Right forelimb (tissue), 1 donor: ENCODE data around the gene SNX17.
A peak's percentile ranks its signal among the peaks of the same experiment; 100 is the strongest.
"Not testable (repeated sequence)": the region's sequence is repeated elsewhere in the genome, so short reads cannot be mapped to it uniquely, and the experiment has no call there.

ENCODE experiments used
- DNase-seq: peaks from one replicate; pipeline ENCODE4 v3.0.0-alpha.2; 2018

Gene SNX17, protein sequence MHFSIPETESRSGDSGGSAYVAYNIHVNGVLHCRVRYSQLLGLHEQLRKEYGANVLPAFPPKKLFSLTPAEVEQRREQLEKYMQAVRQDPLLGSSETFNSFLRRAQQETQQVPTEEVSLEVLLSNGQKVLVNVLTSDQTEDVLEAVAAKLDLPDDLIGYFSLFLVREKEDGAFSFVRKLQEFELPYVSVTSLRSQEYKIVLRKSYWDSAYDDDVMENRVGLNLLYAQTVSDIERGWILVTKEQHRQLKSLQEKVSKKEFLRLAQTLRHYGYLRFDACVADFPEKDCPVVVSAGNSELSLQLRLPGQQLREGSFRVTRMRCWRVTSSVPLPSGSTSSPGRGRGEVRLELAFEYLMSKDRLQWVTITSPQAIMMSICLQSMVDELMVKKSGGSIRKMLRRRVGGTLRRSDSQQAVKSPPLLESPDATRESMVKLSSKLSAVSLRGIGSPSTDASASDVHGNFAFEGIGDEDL

DNA sequence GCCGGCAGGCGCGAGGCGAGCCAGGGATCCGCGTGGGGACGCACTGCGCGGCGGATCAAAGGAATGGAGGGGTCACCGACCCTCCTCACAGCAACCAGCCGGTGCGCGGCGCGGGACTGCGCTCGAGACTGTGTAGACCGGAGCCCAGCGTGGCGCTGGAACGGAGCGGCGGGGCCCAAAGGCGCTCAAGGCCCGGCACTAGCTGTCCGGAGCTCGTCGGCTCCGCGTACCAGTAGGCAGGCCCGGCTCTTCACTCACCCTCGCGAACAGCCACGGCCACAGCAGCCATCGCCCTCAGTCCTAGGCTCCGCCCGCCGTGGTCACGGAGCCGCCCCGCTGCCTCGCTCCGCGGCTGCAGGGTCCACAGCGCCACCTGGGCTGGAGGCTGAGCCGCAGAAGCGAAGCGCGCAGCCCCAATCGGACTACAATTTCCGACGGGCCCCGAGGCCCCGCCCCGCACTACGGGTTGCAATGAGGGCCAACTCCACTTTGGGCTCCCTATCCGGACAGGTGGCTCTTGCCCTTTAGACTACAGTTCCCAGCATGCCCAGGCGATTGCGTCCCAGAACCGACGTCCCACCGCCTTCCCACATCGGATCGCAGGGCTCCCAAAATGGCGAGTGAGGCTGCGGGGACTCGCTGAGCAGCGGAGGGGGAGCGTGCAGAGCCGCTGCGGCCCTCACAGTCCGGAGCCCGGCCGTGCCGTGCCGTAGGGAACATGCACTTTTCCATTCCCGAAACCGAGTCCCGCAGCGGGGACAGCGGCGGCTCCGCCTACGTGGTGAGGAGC is at the start of gene SNX17, which contains the start of gene EIF2B4:
SNX17 (plus strand) TSS at position 591 of the 790 bp plus-strand sequence; CDS start at position 719, 128 bp downstream.
EIF2B4 (minus strand) TSS at position 313 of the 790 bp plus-strand sequence; CDS start at position 289, 24 bp downstream.
- DNase-seq = peak; percentile 100

DNA sequence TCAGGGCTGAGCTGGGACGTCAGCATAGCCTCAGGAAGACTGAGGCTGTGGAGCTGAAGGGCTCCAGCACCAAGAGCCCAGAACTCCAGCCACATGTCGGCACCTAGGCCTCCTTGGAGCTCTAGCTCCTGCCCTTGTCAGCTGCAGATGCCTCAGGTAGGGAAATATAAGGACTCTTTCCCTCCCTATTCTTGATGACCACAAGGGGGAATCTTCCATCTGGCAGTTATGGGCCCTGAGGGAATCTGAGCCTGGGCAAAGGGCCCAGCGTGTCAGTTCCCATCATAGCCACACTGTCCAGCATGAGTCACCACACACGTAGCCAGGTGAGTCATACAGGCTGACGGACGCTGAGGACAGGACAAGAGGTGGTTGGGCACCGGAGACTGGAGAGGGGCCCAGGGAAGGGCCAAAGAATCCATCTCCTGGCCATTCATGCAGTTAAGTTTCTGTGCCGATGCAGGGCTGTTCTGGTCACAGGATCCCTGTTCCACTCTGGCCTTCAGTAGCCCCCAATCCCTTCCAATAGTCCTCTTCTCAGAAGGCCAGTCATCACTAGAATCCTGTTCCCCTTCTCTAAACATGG is 49.4 kb upstream of the SNX17 start:
- no peak for DNase-seq

DNA sequence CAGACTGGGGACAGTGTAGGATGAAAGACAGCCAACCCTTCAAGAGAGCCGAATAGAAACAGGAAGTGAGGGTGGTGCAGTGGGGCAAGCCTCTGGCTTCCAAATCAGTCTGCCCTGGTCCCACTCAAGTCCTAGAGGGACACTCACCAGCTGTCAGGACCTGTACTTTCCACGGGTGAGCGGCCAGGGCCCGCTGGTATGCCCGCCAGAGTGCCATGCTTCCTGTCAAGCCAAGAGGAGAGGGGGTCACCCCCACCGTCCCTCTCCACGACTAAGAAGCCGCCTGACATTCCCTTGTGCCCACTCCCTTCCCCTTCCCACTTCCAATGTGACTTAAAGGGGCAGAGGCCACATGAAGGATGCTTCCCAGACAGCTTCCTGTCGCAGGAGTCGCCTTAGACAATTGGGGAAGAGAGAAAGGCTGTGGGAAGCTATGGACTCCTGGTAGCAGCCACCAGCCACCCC is 48.1 kb upstream of the SNX17 start:
- no peak for DNase-seq

DNA sequence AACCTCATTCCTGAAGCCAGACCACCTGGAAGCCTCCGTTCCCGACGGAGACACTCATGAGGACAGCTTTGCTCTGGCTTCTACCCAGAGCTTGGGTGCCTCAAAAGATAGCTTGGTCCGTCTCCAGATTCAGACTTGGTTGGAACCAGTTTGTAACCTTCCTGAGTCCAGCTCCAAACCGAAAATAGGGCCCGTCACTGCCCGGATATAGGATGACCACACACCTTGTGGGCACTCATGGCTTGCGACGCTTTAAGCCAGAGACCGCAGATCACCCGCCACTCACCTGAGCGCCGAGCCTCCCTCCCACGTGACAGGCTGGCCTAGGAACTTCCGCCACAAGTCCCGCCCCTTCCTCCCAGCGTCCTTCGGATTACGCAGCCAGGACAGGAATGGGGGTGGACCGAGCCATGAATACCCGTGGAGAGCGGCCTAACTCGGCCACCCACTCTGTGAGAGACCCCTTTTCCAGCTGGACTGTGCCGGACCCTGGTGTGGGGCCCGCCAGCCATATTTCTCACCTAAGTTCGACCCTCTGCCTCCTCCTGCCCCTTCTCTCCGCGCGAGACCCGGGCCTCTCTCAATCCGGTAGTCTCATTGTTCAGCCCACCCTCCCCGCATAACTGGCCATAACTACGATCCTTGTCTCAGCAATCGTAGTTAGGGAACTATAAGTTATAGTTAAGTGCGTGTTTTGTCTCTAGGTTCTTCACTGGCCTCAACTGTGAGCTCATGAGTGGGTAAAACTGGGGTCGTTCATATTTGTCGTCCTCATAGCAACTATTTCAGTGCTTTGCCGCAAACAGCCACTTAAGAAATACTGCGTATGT is 47.4 kb upstream of the SNX17 start, which contains the start of gene MPV17:
MPV17 (minus strand) TSS at position 332 of the 830 bp plus-strand sequence. CDS start 580 bp downstream, outside the sequence.
- peak; percentile 94 for DNase-seq

DNA sequence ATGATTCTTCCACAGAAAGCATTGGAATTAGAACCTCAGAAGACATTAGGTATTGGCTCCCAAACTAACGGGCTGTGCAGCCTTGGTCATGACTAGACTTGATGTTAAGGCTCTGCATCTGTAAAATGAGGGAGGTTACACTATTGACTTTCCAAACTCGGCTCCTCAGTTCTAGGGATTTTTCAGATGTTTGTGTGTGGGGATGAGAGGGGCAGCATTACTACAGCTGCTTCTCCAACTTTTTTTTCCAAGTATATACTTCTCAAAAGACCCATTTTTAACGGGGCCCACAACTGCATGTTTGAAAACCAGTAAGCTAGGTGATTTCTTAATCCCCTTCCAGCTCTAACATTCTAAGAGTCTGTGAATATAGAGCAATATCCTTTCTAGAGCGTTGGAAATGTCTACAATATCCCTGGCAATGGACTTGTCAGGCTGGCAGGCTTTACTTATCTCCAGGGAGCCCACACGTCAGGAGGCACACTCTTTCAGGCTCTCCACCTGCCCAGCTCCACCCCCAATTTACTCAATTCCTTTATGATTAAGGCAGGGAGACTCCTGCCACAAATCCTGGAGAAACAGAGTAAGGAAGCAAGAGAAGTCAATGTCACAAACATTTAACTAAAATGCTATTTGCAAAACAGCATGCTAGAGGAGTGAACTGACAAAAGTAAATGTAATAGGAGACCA is 46.7 kb upstream of the SNX17 start:
- DNase-seq = peak; percentile 52

DNA sequence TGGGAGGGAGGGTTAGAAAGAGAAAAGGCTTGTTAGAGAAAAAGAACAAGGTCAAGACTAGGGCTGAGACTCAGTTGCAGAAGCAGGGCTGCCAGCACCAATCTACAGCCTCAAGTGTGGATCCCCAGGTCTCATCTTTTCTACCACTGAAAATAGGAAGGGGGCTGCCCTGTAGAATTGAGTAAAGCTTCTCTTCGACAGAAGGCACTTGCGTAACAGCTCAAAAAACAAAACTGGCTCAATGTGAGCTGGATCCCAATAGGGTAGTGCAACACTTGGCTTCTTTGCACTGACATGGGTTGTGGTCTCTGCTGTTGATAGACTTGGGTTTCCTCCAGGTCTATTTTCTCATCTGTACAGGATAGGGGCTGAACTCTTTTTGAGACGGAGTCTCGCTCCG is 45.7 kb upstream of the SNX17 start:
- no peak for DNase-seq

DNA sequence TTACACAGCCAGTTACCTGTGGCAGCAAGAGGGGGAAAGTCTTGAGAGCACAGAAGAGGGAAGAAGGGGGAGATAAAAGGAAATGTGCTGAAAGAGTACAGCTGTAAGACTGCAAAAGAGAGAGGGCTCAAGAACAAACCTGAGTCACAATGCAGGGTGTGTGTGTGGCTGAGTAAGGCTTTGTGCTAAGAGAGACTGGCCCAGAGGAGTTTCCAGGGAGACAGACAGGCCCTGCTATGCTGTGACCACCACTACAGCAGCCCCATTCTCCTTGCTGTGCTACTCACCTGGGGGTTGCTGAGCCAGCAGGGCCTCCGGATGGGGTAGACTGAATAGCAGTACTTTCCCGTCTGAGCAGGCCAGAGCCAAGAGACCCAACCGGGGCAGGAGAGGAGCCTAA is 35.1 kb upstream of the SNX17 start:
- no peak for DNase-seq

DNA sequence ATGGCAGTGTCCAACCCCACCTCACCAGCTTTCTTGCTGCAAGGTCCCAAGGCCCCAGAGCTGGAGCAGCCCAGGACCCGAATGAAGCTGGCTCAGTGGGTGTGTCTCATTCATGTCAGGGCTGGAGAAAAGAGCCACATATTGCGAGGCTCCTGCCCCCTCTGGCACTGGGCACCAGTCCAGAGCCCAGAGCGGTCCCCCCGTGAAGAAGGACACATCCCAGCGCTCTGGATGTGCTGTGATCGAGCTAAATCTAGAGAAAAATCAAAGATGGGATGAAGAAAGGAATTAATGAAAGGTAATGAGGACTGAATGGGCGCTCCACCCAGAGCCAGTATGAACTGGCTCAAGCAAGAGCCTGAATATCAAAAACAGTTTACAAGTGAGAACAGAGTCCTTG is 34.2 kb upstream of the SNX17 start:
- DNase-seq = no peak

DNA sequence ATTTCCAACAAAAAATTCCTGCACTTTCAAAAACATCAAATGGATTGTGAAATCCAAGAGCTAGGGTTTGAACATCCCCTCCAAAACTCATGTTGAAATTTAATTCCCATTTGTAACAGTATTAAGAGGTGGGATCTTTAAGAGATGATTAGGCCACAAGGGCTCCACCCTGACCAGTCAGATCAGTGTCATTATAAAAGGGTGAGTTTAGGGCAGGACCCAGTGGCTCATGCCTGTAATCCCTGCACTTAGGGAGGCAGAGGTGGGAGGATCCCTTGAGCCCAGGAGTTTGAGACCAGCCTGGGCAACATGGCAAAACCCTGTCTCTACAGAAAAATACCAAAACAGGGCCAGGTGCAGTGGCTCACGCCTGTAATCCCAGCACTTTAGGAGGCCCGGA is 22.8 kb upstream of the SNX17 start:
- DNase-seq = no peak

DNA sequence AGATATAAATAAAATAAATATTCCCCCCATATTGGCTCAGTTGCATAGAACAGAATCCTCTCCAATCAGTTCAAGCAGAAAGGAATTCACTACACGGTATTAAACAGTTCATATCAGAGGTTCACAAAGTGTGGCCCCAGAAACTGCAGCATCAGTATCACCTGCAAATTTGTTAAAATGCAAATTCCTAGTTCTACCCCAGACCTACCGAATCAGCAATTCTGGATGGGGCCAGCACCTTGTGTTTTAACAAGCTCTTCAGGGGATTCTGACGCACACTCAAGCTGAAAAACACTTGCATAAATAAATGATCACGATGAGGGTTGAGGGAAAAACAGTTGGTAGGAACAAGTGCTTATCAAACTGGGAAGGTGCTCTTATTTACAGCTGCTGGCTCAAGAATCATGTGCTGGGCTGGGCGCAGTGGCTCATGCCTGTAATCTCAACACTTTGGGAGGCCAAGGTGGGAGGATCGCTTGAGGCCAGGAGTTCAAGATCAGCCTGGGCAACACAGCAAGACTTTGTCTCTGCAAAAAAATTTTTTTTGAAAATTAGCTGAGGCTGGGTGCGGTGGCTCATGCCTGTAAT is 20.2 kb upstream of the SNX17 start:
- no peak for DNase-seq

DNA sequence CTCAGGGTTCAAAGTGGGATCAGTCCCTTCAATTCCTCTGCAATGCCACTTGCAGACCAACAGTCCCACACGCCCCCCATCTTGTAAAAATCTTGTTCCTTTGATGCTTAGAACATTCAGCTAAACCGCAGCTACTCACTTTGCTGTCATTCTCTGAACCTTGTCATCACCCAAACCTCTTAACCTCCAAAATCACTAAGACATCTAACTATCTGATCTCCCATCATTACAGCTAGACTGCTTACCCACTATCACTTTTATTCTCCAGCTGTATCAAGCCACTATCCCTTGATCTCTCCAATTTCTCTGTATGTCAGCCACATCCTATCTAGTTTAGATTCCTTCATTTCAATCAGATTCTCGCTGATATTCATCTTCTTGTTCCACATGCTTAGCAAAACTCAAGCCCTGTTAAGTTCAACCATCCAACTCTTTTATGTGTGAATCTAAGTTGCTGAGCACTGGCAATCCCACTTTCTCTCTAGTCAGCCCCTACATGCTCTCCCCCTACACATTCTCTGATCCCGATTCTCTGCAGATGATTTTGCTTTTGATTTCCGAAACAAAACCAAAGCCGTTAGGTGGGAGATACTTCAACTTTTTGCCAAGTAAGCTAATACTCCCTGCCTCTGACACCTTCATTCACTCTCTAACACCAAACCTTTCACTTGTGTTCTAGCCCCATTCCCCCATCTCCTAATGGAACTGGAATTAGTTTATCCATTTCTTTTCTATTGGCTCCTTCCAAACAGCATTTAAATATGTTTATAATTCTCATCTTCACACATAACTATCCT is 18.4 kb upstream of the SNX17 start:
- no peak for DNase-seq

DNA sequence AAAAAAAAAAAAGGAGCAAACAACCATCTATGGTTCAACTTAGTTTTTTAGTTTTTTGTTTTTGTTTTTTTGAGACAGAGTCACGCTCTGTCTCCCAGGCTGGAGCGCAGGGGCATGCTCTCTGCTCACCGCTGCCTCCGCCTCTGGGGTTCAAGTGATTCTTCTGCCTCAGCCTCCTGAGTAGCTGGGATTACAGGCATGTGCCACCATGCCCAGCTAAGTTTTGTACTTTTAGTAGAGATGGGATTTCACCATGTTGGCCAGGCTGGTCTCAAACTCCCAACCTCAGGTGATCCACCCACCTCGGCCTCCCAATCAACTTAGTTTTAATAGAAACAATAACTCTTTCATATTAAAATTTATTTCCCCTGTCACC is 17.0 kb upstream of the SNX17 start:
- DNase-seq = not testable (repeated sequence)

DNA sequence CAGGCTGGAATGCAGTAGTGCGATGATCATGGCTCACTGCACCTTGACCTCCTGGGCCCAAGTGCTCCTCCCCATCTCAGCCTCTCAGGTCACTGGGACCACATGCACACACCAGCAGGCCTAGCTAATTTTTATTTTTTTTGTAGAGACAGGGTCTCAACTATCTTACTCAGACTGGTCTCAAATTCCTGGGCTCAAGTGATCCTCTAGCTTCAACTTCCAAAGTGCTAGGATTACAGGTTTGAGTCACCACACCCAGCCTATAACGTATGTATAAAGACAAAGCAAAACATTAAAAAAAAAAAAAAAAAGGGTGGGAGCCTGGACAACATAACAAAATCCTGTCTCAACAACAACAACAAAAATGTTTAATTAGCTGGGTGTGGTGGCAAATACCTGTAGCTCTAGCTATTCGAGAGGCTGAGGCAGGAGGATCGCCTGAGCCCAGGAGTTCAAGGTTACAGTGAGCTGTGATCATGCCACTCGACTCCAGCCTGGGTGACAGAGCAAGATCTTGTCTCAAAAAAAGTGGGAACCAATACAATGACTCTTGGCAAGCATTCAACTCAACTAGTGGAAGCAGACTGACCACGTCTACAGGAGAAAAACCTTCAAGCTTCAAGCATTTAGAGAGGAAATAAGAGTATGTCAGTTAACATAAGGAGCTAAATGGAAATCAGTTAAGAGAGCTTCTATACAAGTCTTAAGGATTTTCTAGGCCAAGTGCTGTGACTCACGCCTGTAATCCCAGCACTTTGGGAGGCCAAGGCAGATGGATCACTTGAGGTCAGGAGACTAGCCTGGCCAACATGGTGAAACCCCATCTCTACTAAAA is 16.4 kb upstream of the SNX17 start:
- DNase-seq = no peak

DNA sequence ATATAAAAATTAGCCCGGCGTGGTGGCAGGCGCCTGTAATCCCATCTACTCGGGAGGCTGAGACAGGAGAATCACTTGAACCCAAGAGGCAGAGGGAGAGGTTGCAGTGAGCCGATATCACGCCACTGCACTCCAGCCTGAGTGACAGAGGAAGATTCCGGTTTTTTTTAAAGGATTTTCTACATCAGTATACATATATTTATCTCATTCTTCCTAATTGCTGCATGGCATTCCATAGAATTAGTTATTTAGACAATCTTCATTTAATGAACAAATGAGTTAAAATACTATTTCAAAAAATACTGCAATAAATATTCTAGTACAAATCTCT is 15.9 kb upstream of the SNX17 start:
- DNase-seq = no peak

DNA sequence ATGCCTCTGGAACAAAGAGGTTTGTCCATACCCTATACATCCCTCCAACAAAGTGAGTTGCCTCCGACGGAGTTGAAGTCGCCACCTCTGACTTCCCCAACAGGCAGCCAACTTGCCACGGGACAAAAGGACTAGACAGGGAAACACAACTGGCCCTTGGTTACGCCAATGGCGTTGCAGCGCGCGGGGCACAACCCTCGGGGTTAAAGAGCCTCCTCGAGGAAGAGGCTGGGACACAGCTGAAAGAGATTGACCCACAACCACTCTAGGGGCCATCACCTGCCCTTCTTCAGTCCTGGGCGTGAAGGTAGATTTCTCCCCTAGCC is 14.4 kb upstream of the SNX17 start:
- DNase-seq = no peak

DNA sequence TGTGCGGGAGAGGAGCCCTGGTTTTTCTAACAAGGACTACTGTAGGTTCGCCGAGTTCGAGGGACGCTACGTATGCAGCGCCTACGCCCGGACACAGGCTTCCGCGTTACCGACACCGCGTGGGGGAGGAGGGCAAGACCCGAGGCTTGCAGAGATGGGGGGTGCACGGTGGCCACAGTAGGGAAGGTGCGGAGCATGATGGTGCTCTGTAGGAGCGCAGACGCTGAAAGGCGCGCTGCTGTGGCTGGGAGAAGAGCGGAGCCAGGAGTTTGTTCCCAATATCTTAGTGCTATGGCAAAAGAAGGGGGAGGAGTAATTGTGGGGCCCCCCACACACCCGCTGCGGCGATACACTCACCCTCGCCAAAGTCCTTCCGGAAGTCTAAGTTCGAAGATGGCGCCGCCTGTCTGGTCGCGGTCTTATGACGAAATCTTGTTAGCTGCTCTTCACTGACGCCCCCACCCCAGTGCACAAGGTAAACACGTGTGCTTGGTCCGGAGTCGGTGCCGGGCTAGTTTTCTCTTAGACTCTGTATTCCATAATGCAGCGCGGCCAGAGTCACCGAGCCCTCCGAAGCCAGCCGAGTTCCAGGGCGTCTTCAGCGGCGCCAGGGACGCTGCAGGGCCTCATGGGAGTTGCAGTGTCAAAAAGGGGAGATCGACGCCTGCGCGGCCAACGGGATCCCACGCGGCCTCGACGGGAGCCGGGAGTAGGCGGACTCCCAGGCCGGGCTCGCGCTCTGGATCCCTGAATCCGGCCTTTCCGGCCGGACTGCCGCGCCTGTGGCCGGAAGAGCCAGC is 13.8 kb upstream of the SNX17 start, which contains the start of gene GTF3C2:
GTF3C2 (minus strand) TSS at position 383 of the 800 bp plus-strand sequence. CDS start 13,210 bp downstream, outside the sequence.
- DNase-seq = peak; percentile 95

DNA sequence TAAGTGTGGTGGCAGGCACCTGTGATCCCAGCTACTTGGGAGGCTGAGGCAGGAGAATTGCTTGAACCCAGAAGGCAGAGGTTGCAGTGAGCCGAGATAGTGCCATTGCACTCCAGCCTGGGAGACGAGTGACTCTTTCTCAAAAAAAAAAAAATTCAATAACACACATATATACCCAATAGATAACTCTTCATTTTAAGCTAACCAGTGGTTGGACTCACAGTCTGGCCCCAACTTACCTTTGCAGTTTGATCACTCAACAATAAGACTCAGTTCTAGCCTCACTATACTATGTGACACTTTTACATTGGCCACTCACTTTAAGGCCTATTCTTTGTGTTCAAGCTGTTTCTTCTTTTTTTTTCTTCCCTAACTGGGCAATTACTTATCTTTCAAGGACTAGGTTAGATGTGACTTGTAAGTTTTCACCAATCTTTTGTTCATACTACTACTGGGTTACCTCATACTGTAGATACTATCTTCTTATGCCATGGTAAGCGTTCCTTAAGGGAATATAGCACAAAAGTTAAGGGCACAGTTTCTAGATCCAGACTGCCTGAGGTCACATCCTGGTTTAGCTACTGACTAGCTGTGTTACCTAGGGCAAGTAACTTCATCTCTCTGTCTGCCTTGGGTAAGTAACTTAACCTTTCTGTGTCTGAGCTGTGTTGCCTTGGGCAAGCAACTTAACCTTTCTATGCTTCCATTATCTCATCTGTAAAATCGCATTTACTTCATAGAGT is 7.6 kb upstream of the SNX17 start:
- no peak for DNase-seq

DNA sequence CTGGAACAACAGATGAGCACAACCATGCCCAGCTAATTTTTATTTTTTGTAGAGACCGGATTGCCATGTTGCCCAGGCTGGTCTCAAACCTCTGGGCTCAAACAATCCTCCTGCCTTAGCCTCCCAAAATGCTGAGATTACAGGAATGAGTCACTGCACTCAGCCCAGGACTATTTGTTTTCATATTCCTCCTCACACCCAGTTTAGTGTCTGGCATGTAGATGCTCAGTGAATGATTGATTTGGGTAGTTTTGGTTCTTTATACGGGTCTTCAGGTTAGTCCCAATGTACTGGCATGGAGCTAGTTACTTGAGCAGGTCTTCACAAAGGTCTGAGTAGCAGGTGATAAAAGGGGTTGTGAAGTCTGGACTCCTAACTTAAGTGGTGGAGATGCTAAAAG is 6.5 kb upstream of the SNX17 start:
- DNase-seq = no peak
